Measurements from ENCODE around the gene IRF9. TPM values are rescaled to one million over a fixed set of nuclear protein-coding genes. Genes with fewer than 3 reads are reported as not detected.

IRF9 gene
- total and polyA plus RNA-seq, 2 experiments from 2014 or later, result 8.2 to 8.4 TPM

DNA sequence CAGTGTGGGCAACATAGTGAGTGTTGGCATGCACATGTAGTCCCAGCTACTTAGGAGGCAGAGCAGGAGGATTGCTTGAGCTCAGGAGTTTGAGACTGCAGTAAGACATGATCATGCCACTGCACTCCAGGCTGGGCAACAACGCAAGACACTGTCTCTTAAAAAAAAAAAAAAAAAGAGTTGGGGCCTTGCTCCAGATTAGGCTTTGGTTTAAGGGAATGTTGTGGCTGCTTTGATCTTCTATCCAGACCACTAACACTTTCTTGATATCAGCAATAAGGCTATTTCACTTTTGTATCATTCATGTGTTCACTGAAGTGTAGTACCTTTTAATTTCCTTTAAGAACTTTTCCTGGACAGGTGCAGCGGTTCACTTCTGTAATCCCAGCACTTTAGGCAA is 33.4 kb upstream of the IRF9 start:
- Histone ChIP-seq H3F3A (replicated peaks; ENCODE audit: low read depth) (peaks cover 7% of the 10 kb centered on the region; the same call in 1 of the 2 replicates), H3K4me3 (no peak overlapping the region), H3K4me1 (ENCODE audit: insufficient read depth) (0 out of 2 replicates have a peak, but pooled peaks cover 4% of the 10 kb centered on the region), H4K20me1 (replicated peaks; ENCODE audit: insufficient read depth) (no peaks in the 10 kb centered on the region; the same call in 1 of the 2 replicates), H3K27me3 (ENCODE audit: insufficient read depth) (no peaks in the 10 kb centered on the region), H3K36me3 (ENCODE audit: insufficient read depth) (no peaks in the 10 kb centered on the region), H2AFZ (no peak overlapping the region), H3K27ac (ENCODE audit: low read depth) (no peak overlapping the region), H3K4me2 (no peak overlapping the region), H3K79me2 (replicated peaks; ENCODE audit: insufficient read depth) (no peaks in the 10 kb centered on the region), H3K9me2 (ENCODE audit: insufficient read depth) (no peaks in the 10 kb centered on the region)
- TF ChIP-seq CREB1 (CRISPR knock-in tag; IDR thresholded peaks at IDR 0.05; ENCODE audit: low read depth) (no peak), EZH2 (IDR thresholded peaks at IDR 0.05; ENCODE audit: low read depth, unreplicated experiment) (no peak), EZH2phosphoT487 (IDR thresholded peaks at IDR 0.05; ENCODE audit: unreplicated experiment) (no peak), ZNF331 (CRISPR knock-in tag; IDR thresholded peaks at IDR 0.05; ENCODE audit: low read depth) (no peak), JUNB (IDR thresholded peaks at IDR 0.05; ENCODE audit: unreplicated experiment) (no peak), ZNF114 (CRISPR knock-in tag; IDR thresholded peaks at IDR 0.05) (no peak), STAT1 (IDR thresholded peaks at IDR 0.05; ENCODE audit: unreplicated experiment) (no peak), NANOG (IDR thresholded peaks at IDR 0.05; ENCODE audit: borderline replicate concordance) (no peak)
- TF ChIP-seq, protein P1, sequence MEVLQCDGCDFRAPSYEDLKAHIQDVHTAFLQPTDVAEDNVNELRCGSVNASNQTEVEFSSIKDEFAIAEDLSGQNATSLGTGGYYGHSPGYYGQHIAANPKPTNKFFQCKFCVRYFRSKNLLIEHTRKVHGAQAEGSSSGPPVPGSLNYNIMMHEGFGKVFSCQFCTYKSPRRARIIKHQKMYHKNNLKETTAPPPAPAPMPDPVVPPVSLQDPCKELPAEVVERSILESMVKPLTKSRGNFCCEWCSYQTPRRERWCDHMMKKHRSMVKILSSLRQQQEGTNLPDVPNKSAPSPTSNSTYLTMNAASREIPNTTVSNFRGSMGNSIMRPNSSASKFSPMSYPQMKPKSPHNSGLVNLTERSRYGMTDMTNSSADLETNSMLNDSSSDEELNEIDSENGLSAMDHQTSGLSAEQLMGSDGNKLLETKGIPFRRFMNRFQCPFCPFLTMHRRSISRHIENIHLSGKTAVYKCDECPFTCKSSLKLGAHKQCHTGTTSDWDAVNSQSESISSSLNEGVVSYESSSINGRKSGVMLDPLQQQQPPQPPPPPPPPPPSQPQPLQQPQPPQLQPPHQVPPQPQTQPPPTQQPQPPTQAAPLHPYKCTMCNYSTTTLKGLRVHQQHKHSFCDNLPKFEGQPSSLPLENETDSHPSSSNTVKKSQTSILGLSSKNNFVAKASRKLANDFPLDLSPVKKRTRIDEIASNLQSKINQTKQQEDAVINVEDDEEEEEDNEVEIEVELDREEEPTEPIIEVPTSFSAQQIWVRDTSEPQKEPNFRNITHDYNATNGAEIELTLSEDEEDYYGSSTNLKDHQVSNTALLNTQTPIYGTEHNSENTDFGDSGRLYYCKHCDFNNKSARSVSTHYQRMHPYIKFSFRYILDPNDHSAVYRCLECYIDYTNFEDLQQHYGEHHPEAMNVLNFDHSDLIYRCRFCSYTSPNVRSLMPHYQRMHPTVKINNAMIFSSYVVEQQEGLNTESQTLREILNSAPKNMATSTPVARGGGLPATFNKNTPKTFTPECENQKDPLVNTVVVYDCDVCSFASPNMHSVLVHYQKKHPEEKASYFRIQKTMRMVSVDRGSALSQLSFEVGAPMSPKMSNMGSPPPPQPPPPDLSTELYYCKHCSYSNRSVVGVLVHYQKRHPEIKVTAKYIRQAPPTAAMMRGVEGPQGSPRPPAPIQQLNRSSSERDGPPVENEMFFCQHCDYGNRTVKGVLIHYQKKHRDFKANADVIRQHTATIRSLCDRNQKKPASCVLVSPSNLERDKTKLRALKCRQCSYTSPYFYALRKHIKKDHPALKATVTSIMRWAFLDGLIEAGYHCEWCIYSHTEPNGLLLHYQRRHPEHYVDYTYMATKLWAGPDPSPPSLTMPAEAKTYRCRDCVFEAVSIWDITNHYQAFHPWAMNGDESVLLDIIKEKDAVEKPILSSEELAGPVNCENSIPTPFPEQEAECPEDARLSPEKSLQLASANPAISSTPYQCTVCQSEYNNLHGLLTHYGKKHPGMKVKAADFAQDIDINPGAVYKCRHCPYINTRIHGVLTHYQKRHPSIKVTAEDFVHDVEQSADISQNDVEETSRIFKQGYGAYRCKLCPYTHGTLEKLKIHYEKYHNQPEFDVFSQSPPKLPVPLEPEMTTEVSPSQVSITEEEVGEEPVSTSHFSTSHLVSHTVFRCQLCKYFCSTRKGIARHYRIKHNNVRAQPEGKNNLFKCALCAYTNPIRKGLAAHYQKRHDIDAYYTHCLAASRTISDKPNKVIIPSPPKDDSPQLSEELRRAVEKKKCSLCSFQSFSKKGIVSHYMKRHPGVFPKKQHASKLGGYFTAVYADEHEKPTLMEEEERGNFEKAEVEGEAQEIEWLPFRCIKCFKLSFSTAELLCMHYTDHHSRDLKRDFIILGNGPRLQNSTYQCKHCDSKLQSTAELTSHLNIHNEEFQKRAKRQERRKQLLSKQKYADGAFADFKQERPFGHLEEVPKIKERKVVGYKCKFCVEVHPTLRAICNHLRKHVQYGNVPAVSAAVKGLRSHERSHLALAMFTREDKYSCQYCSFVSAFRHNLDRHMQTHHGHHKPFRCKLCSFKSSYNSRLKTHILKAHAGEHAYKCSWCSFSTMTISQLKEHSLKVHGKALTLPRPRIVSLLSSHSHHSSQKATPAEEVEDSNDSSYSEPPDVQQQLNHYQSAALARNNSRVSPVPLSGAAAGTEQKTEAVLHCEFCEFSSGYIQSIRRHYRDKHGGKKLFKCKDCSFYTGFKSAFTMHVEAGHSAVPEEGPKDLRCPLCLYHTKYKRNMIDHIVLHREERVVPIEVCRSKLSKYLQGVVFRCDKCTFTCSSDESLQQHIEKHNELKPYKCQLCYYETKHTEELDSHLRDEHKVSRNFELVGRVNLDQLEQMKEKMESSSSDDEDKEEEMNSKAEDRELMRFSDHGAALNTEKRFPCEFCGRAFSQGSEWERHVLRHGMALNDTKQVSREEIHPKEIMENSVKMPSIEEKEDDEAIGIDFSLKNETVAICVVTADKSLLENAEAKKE (CRISPR knock-in tag; IDR thresholded peaks at IDR 0.05), result no peak
- TF ChIP-seq, protein P2, sequence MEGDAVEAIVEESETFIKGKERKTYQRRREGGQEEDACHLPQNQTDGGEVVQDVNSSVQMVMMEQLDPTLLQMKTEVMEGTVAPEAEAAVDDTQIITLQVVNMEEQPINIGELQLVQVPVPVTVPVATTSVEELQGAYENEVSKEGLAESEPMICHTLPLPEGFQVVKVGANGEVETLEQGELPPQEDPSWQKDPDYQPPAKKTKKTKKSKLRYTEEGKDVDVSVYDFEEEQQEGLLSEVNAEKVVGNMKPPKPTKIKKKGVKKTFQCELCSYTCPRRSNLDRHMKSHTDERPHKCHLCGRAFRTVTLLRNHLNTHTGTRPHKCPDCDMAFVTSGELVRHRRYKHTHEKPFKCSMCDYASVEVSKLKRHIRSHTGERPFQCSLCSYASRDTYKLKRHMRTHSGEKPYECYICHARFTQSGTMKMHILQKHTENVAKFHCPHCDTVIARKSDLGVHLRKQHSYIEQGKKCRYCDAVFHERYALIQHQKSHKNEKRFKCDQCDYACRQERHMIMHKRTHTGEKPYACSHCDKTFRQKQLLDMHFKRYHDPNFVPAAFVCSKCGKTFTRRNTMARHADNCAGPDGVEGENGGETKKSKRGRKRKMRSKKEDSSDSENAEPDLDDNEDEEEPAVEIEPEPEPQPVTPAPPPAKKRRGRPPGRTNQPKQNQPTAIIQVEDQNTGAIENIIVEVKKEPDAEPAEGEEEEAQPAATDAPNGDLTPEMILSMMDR (conservative IDR thresholded peaks at IDR 0.05; ENCODE audit: low read depth in 2 of 2), result no peak
- TF ChIP-seq, protein P3, sequence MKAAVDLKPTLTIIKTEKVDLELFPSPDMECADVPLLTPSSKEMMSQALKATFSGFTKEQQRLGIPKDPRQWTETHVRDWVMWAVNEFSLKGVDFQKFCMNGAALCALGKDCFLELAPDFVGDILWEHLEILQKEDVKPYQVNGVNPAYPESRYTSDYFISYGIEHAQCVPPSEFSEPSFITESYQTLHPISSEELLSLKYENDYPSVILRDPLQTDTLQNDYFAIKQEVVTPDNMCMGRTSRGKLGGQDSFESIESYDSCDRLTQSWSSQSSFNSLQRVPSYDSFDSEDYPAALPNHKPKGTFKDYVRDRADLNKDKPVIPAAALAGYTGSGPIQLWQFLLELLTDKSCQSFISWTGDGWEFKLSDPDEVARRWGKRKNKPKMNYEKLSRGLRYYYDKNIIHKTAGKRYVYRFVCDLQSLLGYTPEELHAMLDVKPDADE (IDR thresholded peaks at IDR 0.05), result no peak
- TF ChIP-seq, protein P4, sequence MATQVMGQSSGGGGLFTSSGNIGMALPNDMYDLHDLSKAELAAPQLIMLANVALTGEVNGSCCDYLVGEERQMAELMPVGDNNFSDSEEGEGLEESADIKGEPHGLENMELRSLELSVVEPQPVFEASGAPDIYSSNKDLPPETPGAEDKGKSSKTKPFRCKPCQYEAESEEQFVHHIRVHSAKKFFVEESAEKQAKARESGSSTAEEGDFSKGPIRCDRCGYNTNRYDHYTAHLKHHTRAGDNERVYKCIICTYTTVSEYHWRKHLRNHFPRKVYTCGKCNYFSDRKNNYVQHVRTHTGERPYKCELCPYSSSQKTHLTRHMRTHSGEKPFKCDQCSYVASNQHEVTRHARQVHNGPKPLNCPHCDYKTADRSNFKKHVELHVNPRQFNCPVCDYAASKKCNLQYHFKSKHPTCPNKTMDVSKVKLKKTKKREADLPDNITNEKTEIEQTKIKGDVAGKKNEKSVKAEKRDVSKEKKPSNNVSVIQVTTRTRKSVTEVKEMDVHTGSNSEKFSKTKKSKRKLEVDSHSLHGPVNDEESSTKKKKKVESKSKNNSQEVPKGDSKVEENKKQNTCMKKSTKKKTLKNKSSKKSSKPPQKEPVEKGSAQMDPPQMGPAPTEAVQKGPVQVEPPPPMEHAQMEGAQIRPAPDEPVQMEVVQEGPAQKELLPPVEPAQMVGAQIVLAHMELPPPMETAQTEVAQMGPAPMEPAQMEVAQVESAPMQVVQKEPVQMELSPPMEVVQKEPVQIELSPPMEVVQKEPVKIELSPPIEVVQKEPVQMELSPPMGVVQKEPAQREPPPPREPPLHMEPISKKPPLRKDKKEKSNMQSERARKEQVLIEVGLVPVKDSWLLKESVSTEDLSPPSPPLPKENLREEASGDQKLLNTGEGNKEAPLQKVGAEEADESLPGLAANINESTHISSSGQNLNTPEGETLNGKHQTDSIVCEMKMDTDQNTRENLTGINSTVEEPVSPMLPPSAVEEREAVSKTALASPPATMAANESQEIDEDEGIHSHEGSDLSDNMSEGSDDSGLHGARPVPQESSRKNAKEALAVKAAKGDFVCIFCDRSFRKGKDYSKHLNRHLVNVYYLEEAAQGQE (IDR thresholded peaks at IDR 0.05; ENCODE audit: unreplicated experiment), result no peak
- ATAC-seq (no peak), DNase-seq (ENCODE audit: low spot score) (no peak)
- H3K9me3 Mint-ChIP-seq, result no peaks in the 10 kb centered on the region
- H3K36me3 Mint-ChIP-seq (ENCODE audit: low read depth), result peaks cover 13% of the 10 kb centered on the region
- no peak overlapping the region for H3K27ac Mint-ChIP-seq
- peaks cover 5% of the 10 kb centered on the region for H3K27me3 Mint-ChIP-seq (ENCODE audit: insufficient read depth, low read depth, poor library complexity)
- peaks cover 9% of the 10 kb centered on the region for H3K4me1 Mint-ChIP-seq
- H3K4me3 Mint-ChIP-seq, result no peak overlapping the region

Measured in GM23338 (cell line).